DND-41 (cell line): ENCODE results near the gene GPR39.

Experiments
- ATAC-seq: fragments of 200-7000 bp; cut with Tn5 transposase; 3 replicates; pipeline ENCODE4 v1.9.1; 2021; ENCODE audit warnings: low read depth; ENCODE audit not compliant: insufficient read depth
- DNase-seq: peaks from one replicate; pipeline ENCODE4 v3.0.0-alpha.2; 2020
- H2AFZ ChIP-seq: 2 replicates; pipeline ENCODE4 v1.6.0; 2012; ENCODE audit warnings: low read depth, low read length
- H3K27ac ChIP-seq: 2 replicates; pipeline ENCODE4 v1.5.1; 2012; ENCODE audit warnings: low read length, inconsistent platforms
- H3K27me3 ChIP-seq: fragments of 200-600 bp; sonication (generic); 2 replicates; pipeline ENCODE4 v1.6.0; 2012; ENCODE audit warnings: low read length, mild to moderate bottlenecking, inconsistent platforms; ENCODE audit not compliant: insufficient read depth, poor library complexity
- H3K36me3 ChIP-seq: 2 replicates; pipeline ENCODE4 v1.5.1; 2012; ENCODE audit warnings: low read length, inconsistent platforms; ENCODE audit not compliant: insufficient read depth
- H3K4me1 ChIP-seq: 2 replicates; pipeline ENCODE4 v1.5.1; 2012; ENCODE audit warnings: mild to moderate bottlenecking, low read length; ENCODE audit not compliant: insufficient read depth
- H3K4me2 ChIP-seq: 2 replicates; pipeline ENCODE4 v1.6.0; 2012; ENCODE audit warnings: mild to moderate bottlenecking, moderate library complexity, low read length, inconsistent platforms; ENCODE audit not compliant: insufficient read depth
- H3K4me3 ChIP-seq, 2 experiments: fragments of 200-600 bp in 1 of 2; shearing (Covaris generic) in 1 of 2; 2 replicates each; pipeline ENCODE4 v1.5.1; 2012 to 2016; ENCODE audit warnings: inconsistent platforms in 2 of 2, low read length in 2 of 2, mild to moderate bottlenecking in 2 of 2, low read depth in 1 of 2, moderate library complexity in 1 of 2
- H3K79me2 ChIP-seq: 2 replicates; pipeline ENCODE4 v1.6.0; 2012; ENCODE audit warnings: low read length, inconsistent platforms; ENCODE audit not compliant: insufficient read depth
- H3K9ac ChIP-seq: 2 replicates; pipeline ENCODE4 v1.6.0; 2012; ENCODE audit warnings: low read depth, mild to moderate bottlenecking, inconsistent platforms, low read length, moderate library complexity
- H3K9me3 ChIP-seq: 2 replicates; pipeline ENCODE4 v1.5.1; 2012; ENCODE audit warnings: low read length, moderate library complexity, mild to moderate bottlenecking, inconsistent platforms; ENCODE audit not compliant: insufficient read depth, severe bottlenecking
- H4K20me1 ChIP-seq: 2 replicates; pipeline ENCODE4 v1.6.0; 2012; ENCODE audit warnings: low read length; ENCODE audit not compliant: insufficient read depth
- EZH2 ChIP-seq: IDR thresholded peaks from 3 replicates; pipeline ENCODE4 v1.6.1; 2012; ENCODE audit warnings: borderline replicate concordance, low read depth, mild to moderate bottlenecking, moderate library complexity, low read length, inconsistent platforms; ENCODE audit not compliant: severe bottlenecking
- TF ChIP-seq, protein P1 (sequence below): IDR thresholded peaks from 2 replicates; pipeline ENCODE4 v1.5.1; 2012; ENCODE audit warnings: borderline replicate concordance, low read length, moderate library complexity, mild to moderate bottlenecking; ENCODE audit not compliant: poor library complexity, severe bottlenecking; ENCODE audit errors: extremely low read depth

GPR39 gene

DNA sequence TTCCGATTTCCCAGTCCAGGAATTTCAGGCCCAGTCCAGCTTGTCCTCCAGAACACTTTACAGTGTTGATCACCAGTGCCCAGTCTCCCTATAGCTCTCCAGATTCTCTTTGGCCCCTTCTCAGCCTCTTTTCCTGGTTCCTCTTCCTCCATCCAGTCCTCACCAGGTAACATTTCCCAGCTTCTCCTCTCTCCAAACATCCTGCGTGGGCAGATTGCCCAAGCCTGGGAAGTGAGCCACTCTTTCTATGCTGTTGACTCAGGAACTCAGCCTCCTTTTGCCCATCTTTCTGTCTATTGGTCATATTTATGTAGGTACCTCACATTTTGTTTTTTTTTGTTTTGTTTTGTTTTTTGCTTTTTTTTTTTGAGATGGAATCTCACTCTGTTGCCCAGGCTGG, 144.0 kb downstream of the GPR39 start:
- Histone ChIP-seq H3K27ac (no peak overlapping the region), H4K20me1 (no peaks in the 10 kb centered on the region), H3K4me2 (no peak overlapping the region), H3K9ac (no peak overlapping the region), H3K9me3 (no peaks in the 10 kb centered on the region), H3K27me3 (no peaks in the 10 kb centered on the region), H3K79me2 (no peaks in the 10 kb centered on the region), H2AFZ (no peak overlapping the region), H3K4me3 (no peak overlapping the region), H3K36me3 (no peaks in the 10 kb centered on the region), H3K4me1 (no peaks in the 10 kb centered on the region)
- ATAC-seq = no peak
- TF ChIP-seq, protein P1, sequence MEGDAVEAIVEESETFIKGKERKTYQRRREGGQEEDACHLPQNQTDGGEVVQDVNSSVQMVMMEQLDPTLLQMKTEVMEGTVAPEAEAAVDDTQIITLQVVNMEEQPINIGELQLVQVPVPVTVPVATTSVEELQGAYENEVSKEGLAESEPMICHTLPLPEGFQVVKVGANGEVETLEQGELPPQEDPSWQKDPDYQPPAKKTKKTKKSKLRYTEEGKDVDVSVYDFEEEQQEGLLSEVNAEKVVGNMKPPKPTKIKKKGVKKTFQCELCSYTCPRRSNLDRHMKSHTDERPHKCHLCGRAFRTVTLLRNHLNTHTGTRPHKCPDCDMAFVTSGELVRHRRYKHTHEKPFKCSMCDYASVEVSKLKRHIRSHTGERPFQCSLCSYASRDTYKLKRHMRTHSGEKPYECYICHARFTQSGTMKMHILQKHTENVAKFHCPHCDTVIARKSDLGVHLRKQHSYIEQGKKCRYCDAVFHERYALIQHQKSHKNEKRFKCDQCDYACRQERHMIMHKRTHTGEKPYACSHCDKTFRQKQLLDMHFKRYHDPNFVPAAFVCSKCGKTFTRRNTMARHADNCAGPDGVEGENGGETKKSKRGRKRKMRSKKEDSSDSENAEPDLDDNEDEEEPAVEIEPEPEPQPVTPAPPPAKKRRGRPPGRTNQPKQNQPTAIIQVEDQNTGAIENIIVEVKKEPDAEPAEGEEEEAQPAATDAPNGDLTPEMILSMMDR = no peak
- no peak for TF ChIP-seq EZH2
- DNase-seq = no peak

DNA sequence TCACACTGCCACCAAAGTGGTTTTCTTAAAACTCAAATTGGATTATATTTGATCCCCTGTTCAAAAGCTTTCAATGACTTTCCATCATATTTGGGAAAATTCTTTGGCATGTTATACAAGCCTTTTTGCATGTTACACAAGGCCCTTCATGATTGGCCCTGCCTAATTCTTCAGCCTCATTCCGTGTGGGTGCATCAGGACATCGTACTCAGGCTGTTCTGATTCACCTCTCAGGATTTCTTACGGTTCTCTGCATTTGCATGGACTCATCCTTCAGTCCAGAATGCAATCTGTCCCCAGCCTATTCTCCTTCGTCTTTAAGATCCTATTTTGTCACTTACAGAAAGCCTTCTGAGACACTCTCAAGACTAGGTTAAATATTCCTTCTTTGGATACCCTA, 145.6 kb downstream of the GPR39 start:
- H3K36me3 ChIP-seq = no peaks in the 10 kb centered on the region
- H3K4me2 ChIP-seq = no peak overlapping the region
- DNase-seq (no peak), ATAC-seq (no peak)
- no peaks in the 10 kb centered on the region for H4K20me1 ChIP-seq
- no peak overlapping the region for H3K9ac ChIP-seq
- no peaks in the 10 kb centered on the region for H3K79me2 ChIP-seq
- H3K9me3 ChIP-seq = no peaks in the 10 kb centered on the region
- no peak overlapping the region for H3K4me3 ChIP-seq
- no peak overlapping the region for H3K27ac ChIP-seq
- H3K4me1 ChIP-seq = no peaks in the 10 kb centered on the region
- no peak overlapping the region for H2AFZ ChIP-seq
- TF ChIP-seq, protein P1 = no peak
- no peak for TF ChIP-seq EZH2
- no peaks in the 10 kb centered on the region for H3K27me3 ChIP-seq

DNA sequence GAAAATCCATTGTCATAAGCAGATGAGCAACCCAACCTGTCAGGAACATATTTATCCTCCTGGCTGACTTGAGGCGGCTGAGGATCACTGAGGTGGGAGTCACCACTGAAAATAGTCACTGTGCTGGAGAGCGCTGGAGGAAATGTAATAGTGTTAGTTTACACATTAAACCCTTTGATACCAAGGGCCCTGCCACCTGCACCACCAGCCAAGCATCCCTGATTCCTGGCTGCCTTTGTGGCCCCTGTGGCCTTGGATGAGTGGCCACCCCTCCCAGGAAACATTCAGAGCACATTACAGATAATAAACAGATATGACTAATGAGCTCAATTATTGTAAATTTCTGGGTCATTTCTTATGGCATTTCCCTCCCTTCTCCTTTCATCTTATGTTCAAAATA, 147.5 kb downstream of the GPR39 start:
- H3K9ac ChIP-seq = no peak overlapping the region
- DNase-seq (no peak), ATAC-seq (no peak)
- H4K20me1 ChIP-seq = no peaks in the 10 kb centered on the region
- no peaks in the 10 kb centered on the region for H3K9me3 ChIP-seq
- H2AFZ ChIP-seq = no peak overlapping the region
- H3K27ac ChIP-seq = no peak overlapping the region
- no peak overlapping the region for H3K4me3 ChIP-seq
- no peaks in the 10 kb centered on the region for H3K4me1 ChIP-seq
- H3K4me2 ChIP-seq = no peak overlapping the region
- TF ChIP-seq, protein P1 = no peak
- no peak for TF ChIP-seq EZH2
- no peaks in the 10 kb centered on the region for H3K27me3 ChIP-seq
- no peaks in the 10 kb centered on the region for H3K79me2 ChIP-seq
- no peaks in the 10 kb centered on the region for H3K36me3 ChIP-seq

DNA sequence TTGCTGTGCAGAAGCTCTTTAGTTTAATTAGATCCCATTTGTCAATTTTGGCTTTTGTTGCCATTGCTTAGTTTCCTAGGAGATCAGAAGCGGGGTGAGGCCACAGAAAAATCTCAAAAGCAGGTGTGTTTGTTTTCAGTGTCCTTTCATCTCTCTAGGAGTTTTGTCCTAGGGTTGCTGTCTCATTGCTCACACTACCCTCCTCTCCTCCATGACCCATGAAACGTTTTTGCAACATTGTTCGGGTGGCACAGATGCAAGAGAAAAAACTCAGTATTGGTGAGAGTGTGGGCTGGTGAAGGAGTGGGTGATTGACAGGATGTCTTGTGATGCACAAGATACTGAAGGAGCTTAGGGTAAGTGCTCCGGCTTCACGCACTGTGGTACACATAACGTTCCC, 149.8 kb downstream of the GPR39 start:
- Histone ChIP-seq H3K4me1 (no peaks in the 10 kb centered on the region), H3K9me3 (no peaks in the 10 kb centered on the region), H2AFZ (no peak overlapping the region), H4K20me1 (no peaks in the 10 kb centered on the region), H3K4me3 (no peak overlapping the region), H3K27me3 (no peaks in the 10 kb centered on the region), H3K36me3 (no peaks in the 10 kb centered on the region), H3K27ac (no peak overlapping the region), H3K9ac (no peak overlapping the region), H3K4me2 (no peak overlapping the region), H3K79me2 (no peaks in the 10 kb centered on the region)
- ATAC-seq (no peak), DNase-seq (no peak)
- TF ChIP-seq, protein P1 = no peak
- TF ChIP-seq EZH2 = no peak
